HG03432 (cell line): Measurements from ENCODE around the gene FNDC11.
"Not testable (repeated sequence)": the region's sequence is repeated elsewhere in the genome, so short reads cannot be mapped to it uniquely, and the experiment has no call there.

Experiments
- ATAC-seq: cut with Tn5 transposase; IDR thresholded peaks from one replicate; pipeline ENCODE4 v1.9.1; 2021; ENCODE audit warnings: mild to moderate bottlenecking, moderate library complexity; ENCODE audit not compliant: unreplicated experiment

Gene FNDC11

GRCh38 chr20:63565021-63565698 is 11.2 kb downstream of the FNDC11 start:
- no peak for ATAC-seq

GRCh38 chr20:63565699-63566335 is 11.9 kb downstream of the FNDC11 start:
- no peak for ATAC-seq

GRCh38 chr20:63566395-63567135 is 12.6 kb downstream of the FNDC11 start:
- ATAC-seq = no peak

GRCh38 chr20:63567136-63567385 is 13.1 kb downstream of the FNDC11 start:
- ATAC-seq = no peak

GRCh38 chr20:63567386-63568169 is 13.6 kb downstream of the FNDC11 start:
- ATAC-seq = peak; percentile 74

GRCh38 chr20:63568170-63568981 is 14.4 kb downstream of the FNDC11 start:
- ATAC-seq = no peak

- no peak for ATAC-seq
Measured at GRCh38 chr20:63568986-63569949, 15.3 kb downstream of the FNDC11 start.

GRCh38 chr20:63570281-63571086 is 16.5 kb downstream of the FNDC11 start:
- no peak for ATAC-seq

- ATAC-seq = not testable (repeated sequence)
Measured at GRCh38 chr20:63571087-63571478, 17.1 kb downstream of the FNDC11 start.

GRCh38 chr20:63572071-63572787 is 18.3 kb downstream of the FNDC11 start:
- ATAC-seq = no peak

- no peak for ATAC-seq
Measured at GRCh38 chr20:63572788-63573646, 19.1 kb downstream of the FNDC11 start.

- ATAC-seq = peak; percentile 8
Measured at GRCh38 chr20:63573647-63574131, 19.7 kb downstream of the FNDC11 start.

GRCh38 chr20:63574156-63574828 is 20.3 kb downstream of the FNDC11 start, which contains the start of gene HELZ2:
HELZ2 (minus strand) TSS chr20:63574239; CDS start chr20:63572385, 1,854 bp downstream.
- ATAC-seq = peak; percentile 67

GRCh38 chr20:63574829-63575743 is 21.1 kb downstream of the FNDC11 start:
- ATAC-seq = no peak

- ATAC-seq = no peak
Measured at GRCh38 chr20:63576311-63576710, 22.4 kb downstream of the FNDC11 start.
